Gastroesophageal sphincter (tissue), 3 donors: ENCODE data around the gene TP53TG5.

Source experiments
- EP300 ChIP-seq: sonication (generic); formaldehyde crosslinking; IDR thresholded peaks from one replicate; pipeline ENCODE4 v1.6.1; 2017; ENCODE audit warnings: antibody characterized with exemption, mild to moderate bottlenecking
- POLR2A ChIP-seq, 2 donors: fragments of 450-650 bp; IDR thresholded peaks; one replicate each; pipeline ENCODE4 v1.6.1; 2017; ENCODE audit warnings: antibody characterized with exemption in 2 of 2, mild to moderate bottlenecking in 2 of 2, moderate library complexity in 1 of 2
- TF ChIP-seq, protein P1 (sequence below), 4 experiments: fragments of 200-600 bp in 2 of 4; fragments of 450-650 bp in 2 of 4; sonication (generic) in 1 of 4; IDR thresholded peaks; one replicate each; pipeline ENCODE4 v1.5.1; 2017 to 2019; ENCODE audit warnings: antibody characterized with exemption in 4 of 4, mild to moderate bottlenecking in 2 of 4, moderate library complexity in 2 of 4

GRCh38 chr20:45400346-45401031 lies 22.4 kb upstream of the TP53TG5 start:
- TF ChIP-seq, protein P1, sequence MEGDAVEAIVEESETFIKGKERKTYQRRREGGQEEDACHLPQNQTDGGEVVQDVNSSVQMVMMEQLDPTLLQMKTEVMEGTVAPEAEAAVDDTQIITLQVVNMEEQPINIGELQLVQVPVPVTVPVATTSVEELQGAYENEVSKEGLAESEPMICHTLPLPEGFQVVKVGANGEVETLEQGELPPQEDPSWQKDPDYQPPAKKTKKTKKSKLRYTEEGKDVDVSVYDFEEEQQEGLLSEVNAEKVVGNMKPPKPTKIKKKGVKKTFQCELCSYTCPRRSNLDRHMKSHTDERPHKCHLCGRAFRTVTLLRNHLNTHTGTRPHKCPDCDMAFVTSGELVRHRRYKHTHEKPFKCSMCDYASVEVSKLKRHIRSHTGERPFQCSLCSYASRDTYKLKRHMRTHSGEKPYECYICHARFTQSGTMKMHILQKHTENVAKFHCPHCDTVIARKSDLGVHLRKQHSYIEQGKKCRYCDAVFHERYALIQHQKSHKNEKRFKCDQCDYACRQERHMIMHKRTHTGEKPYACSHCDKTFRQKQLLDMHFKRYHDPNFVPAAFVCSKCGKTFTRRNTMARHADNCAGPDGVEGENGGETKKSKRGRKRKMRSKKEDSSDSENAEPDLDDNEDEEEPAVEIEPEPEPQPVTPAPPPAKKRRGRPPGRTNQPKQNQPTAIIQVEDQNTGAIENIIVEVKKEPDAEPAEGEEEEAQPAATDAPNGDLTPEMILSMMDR (IDR thresholded peaks at IDR 0.05), result no peak
- TF ChIP-seq POLR2A (IDR thresholded peaks at IDR 0.05) (no peak), EP300 (no peak)
